DMS153 treated with DMSO at 0.1 percent for 48 hours (cell line): Measurements from ENCODE around the gene RBM47.
A peak's percentile ranks its signal among the peaks of the same experiment; 100 is the strongest.

Experiments
- DNase-seq: peaks from one replicate; lab custom pipeline; 2025; ENCODE audit not compliant: unreplicated experiment; lab: John Stamatoyannopoulos, UW

RBM47 gene

DNA sequence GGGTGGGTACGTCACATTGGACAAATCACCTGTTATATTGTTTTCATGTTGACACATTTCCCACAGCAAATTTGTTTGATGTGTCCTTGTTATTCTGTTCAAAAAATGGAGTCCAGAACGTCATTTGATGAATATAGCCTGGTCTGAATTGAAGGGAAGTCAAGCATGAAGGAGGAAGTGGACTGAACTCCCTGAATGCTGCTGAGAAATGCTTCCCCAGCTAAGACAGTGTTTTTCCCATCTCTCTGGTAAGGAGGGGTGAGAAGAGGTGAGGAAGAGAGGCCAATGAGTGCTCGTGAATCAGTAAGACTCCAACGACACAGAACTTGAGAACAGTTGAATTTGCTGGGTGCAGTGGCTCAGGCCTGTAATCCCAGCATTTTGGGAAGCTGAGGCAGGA is 127.4 kb downstream of the RBM47 start:
- no peak for DNase-seq

DNA sequence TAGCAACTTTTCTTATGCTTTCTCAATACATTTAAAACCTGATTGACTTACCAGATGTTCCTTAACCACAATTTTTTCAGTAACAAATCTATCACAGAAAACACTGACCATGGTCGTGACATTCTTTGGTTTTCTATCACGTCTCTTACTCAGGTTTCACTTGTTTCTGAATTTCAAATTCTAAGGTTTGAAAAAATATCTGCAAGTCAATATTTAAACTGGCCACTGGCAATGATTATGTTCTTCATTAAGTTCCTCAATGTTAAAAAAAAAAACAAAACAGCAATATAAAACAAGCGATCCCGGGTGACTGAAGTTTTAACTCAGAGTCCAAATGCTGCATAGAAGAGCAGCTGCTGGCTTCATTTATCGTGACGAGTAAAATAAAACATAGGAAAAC is 128.9 kb downstream of the RBM47 start:
- no peak for DNase-seq

DNA sequence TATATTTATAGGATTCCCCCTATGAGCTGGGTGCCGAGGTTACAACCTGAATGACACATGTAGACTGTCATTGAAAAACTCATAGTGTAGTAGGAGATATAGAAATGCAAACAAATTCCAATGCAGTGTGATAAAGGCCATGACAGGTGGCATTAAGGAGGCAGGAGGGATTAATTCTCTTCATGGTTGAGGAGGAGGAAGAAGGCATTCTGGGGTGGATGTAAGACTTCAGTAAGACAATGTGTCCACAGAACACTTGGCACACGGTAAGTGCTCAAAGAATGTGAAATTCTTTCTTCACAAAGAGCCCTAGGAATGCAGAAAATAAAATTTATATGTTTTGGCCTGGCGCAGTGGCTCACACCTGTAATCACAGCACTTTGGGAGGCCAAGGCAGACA is 136.5 kb downstream of the RBM47 start:
- no peak for DNase-seq

DNA sequence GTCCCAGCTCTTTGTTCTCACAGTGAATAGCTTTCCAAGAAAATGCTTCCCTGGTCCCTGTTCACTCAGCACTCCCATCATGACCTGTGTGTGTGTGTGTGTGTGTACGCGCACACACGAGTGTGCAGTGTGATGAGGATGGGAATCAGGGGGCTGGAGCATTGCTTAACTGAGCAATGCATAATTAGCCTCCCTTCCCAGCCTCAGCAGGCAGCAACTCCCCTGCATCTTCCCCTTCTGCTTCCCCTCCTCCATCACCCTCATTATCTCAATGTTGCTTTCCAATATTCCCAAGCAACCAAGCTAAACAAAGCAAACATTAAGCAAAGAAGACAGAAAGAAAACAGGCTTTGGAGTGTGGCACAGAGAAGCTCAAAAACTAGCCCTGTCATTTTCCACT is 137.0 kb downstream of the RBM47 start:
- no peak for DNase-seq

DNA sequence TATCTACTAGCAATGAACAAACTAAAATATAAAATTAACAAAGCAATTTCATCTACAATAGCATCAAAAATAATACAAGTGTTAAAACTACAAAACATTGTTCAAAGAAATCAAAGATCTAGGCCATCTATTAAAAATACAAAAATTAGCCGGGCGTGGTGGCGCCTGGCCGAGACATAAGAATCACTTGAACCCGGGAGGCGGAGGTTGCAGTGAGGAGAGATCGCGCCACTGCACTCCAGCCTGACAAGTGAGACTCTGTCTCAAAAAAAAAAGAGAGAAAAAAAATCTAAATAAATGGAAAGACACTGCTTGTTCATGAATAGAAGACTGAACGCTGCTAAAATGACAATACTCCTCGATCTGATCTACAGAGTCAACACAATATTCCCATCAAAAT is 139.2 kb downstream of the RBM47 start:
- DNase-seq: no peak

DNA sequence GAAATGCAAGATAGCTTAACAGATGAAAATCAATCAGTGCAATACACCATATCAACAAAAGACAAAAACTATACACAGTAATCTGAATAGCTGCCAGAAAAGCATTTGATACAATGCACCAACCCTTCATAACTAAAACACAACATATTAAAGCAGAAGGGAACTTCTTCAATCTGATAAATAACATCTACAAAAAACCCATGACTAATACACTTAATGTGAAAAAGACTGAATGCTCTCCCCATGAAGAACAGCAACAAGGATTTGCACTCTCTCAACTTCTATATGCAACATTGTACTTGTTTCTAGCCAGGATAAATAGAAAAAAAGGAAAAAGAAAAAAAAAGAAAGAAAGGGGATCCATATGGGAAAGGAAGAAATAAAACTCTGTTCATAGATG is 139.7 kb downstream of the RBM47 start:
- no peak for DNase-seq

DNA sequence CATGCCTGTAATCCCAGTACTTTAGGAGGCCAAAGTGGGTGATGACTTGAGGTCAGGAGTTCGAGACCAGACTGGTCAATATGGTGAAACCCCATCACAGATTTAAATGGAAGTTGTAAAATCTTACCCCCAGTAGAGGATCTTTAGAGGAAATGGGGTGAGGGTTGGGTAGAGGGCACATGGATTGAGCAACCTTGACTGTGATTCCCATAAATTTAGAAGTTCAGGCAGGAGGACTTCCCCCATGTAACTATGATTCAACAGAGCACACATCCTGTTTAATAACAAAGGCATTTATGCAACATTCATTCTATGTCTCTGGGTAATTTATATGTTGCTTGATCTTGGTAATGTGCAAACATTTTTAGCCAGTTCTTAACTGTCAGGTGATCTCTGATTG is 143.1 kb downstream of the RBM47 start:
- DNase-seq: no peak

DNA sequence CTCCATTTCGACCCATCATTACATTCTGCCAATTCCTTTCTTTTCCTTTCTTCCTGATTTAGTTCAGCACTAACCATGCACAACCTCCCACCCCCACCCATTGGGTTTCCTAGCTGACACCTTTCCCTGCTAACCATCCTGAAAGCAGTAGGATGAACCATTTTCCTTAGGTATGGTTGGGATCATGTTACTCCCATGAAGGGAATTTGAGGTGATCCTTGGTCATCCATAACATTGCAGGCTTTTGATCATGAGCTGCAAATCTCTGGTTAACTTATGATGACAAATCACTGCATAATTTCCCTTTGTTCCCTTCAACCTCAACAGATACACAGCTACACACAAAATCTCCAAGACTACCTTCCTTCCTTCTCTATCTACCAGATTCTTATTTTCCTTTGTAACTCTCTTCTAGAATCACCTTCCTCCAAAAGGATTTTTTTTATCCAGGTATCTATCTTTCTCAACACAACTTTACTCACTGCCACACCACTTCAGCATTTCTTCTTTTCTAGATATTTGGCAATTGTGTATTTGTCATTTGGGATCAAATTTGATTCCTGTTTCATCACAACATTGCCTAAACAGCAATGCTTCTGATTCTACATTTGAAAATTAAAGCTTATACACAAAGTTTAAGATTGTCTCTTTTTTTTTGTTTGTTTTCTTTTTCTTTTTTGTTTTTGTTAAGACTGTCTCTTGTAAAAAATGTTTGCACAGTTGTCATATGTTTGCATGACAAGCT is 145.1 kb downstream of the RBM47 start:
- no peak for DNase-seq

DNA sequence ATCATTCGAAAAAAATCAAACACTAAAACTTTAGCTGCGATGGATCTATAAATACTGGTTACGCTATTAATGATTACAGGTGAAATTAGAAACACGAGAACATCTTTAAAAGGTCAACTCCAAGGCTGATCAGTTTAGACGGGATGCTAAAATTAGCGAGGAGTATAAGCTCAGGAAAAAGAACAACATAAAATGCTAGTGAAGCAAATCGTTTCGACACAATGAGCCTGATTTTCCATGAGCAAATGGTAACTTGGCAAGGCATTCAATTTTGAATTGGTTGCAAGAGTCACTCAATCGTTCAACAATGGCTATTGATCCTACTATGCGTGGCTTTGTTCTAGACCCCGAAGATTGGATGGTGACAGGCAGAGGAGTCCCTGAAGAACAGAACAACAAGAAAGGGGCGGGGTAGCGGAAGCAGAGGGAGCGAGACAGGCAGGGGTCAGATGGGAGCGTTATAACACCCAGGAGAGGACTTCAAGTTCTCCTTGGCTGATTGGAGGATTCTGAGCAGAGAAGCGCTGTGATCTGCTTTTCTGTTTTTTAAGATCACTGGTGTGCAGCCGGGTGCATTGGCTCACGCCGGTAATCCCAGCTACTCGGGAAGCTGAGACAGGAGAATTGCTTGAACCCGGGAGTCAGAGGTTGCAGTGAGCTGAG is 146.5 kb downstream of the RBM47 start:
- peak; percentile 26 for DNase-seq

DNA sequence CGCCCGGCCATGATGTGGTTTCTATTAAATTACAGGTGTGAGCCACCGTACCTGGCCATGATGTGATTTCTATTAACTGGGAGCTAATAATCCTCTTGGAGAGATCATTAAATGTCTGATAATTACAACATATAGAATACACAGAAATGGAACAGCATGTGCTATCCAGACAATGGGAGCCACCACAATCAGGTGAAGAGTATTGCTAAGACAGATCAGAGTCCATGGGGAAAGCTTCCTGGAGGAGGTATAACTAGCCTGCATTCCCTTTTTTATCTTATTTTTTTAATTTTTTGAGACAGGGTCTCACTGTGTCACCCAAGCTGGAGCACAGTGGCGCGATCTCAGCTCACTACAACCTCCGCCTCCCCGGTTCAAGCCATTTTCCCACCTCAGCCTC is 147.7 kb downstream of the RBM47 start:
- no peak for DNase-seq

DNA sequence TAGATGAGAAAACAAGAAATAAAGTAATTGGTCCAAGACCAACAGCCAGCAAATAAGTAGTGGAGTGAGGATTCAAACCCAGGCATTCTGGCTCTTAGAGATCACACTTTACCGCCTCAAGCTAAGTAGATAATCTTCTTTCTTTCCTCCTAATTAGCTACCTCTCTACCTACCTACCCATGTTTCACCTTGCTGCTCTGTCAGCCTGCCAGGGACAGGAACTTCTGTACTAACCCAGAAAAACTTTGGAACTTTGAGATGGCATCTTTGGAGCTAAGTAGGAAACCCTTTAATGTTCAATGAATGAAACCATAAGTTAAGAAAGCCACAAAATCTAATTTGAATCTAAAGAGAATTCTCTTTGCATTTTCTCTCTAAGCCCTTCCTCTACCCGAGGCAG is 149.4 kb downstream of the RBM47 start:
- DNase-seq: no peak

DNA sequence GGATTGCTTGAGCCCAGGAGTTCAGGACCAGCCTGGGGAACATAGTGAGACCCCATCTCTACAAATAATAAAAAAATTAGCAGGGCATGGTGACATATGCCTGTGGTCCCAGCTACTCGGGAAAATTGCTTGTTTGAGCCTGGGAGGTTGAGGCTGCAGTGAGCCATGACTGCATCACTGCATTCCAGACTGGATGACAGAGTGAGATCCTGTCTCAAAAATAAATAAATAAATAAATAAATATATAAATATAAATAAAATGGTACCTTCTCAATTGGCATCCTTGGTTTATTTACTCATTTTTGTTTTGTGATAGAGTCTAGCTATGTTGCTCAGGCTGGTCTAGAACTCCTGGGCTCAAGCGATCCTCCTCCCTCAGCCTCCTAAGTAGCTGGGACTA is 150.3 kb downstream of the RBM47 start:
- no peak for DNase-seq

DNA sequence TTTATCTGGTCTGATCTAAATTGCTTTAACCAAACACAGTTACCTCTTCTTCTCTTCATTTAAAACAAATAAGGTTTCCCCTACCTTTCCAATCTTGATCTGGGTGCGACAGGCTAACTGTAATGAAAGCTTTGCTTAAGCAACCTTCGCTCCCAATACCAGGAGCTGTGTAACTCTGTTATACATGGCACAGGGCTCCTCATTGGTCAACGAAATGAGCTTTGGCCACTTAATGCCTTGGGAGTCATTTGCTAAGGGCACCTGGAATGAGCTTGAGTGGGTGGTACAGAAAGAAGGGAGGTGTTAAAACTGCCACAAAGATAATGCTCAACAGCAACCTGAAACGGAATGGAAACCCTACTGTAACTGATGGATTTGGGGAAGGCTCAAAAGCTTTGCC is 154.1 kb downstream of the RBM47 start:
- DNase-seq: no peak

DNA sequence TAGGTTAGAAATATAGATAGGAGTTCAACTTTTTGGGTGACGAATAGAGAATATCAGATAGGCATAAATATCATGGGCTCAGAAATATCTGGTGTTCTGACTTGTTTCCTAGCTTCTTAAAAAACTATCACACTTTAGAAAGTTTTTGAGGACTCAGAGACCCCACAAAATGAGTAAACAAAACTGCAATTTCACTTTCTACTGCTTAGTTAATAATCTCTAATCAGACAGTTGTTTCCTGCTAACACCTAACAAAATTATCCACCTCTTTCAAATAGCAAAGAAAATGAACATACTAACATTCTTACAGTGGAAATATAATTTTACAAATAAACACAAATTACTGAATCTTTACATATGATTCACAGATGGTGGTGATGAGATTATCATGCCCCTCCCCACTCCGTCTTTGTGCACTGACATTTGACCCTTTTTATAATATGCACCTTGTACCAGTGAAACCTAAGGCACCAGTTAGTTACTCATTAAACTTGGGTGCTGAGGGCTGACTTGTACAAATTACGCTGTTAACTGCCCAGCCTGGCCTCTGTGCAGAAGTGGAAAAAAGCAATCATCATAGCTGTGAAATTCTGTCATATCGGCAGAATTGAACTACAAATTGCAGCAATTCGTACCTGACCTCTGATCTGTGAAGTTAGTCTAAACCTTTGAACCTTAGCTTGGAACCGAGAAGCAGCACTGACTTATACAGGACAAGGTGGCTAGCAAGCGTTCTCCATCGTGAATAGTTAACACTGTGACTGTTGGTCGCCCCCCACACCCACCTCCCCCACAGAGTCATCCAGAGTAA is 155.9 kb downstream of the RBM47 start:
- no peak for DNase-seq

DNA sequence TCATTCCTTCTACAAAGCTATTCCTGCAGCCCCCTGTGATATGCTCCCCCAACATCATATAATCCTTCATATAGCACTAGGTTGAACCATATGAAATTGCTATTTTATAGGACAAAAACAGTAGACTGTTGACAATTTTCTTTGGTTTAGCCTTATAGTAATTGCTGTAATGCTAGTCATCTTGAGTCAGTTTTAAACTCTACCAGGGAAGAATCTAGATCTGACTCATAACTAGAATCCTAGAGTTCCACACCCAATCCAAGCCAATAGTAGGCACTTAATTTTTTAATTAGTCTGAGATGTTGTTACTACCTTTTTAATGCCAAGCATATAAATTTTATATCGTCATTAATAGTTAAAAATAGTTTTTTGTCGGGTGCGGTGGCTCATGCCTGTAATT is 157.7 kb downstream of the RBM47 start:
- no peak for DNase-seq

DNA sequence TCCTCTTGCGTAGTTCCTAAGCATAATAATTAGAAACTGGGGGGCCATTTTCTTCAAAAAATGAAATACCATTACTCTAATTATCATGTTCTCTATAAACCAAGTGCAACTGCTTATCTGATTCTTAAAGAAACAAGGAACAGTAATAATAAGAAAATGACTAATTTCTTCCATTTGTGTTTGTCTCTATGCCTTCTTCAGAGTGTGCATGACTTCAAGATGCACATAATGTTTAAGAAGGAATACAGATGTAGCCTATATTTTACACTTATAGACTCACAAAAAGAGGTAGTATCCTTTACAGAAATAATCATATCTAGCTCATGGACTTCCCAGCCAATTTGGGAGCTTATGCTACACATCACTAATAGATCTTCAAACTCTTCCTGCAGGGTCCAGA is 162.9 kb downstream of the RBM47 start:
- DNase-seq: no peak

DNA sequence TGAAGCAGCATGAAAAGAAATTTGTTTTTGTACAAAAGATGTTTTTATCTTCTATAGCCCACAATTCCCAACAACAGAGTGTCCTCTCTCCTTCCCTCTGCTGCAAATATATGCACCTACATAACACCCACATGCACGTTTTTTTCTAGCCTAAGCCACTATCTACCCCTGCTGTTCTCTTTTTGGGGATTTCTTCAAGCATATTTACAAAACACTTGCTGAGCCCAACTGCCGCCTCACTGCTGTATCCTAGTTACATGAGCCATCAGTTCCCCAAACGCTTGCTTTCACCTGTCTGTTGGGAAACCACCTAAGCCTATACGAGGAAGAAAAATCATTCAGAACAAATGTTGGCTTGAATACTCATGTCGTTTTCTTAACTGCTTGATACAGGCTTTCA is 167.3 kb downstream of the RBM47 start:
- DNase-seq: peak; percentile 8

DNA sequence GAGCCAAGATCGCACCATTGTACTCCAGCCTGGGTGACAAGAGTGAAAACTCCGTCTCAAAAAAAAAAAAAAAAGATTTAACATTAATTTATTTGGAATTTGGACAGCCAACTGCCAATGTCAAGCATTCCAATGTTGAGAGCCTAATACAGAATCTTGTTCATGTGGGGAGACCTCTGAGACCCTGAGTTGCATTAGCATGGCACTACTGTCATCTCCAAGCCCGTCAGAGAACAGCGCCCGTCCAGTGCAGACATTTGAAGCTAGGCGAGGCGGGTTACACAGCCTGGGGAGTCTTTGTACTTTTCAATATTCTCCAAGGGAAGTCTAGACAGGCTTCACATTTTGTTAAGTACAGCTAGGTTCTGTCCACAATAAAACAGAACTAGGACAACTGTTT is 167.8 kb downstream of the RBM47 start:
- DNase-seq: no peak

DNA sequence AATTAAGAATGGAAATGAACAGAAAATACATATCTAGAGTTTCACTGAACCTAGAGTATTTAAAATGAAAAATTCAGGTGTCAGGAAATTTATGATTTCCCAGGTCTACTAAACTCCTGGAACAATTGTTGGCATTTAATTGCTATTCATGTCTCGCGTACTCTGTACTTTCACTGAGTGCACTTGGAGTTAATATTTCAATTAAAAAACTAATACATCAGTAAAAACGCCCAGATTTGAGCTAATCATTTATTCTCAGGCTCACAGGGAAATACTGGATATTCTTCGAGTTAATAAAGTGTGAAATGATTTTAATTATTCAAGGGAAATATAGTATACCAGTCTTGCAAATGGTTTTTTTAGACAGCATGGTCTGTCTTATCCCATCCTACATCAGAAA is 168.6 kb downstream of the RBM47 start:
- DNase-seq: no peak

DNA sequence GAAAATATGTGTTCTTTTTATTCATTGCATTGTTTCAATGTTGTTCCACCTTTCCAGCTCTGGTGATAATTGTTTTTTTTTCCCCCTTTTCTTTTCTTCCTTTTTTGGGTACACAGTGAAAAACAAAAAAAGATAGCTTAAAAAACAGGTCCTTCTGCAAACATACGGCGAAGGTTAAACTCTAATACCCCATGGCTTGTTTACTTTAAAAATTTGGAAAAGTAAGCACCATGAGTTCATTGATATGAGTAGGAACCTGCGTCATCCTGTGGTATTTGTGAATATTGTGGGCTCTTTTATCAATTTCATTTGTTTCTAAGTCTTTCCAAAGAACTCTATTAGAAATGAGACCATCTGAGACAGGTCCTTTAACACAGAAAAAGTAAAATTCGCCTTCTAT is 171.0 kb downstream of the RBM47 start:
- DNase-seq: no peak

DNA sequence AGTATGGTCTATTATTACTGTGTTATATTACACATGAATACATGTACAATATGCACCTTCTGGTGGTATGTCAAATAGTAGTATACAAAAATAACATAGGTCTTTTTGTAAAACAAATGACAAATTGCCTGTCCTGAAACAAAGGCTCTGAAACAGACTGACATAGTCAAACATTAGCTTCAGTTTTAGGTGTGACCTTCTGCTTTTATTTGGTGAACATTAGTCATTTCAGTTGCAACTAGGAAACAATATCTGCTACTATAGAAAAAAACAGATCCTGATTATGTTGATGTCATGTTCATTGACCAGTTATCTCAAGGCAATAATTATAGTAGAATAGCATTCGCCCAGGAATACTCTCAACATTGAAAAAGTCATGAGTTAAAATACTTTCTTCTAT is 171.6 kb downstream of the RBM47 start:
- no peak for DNase-seq

DNA sequence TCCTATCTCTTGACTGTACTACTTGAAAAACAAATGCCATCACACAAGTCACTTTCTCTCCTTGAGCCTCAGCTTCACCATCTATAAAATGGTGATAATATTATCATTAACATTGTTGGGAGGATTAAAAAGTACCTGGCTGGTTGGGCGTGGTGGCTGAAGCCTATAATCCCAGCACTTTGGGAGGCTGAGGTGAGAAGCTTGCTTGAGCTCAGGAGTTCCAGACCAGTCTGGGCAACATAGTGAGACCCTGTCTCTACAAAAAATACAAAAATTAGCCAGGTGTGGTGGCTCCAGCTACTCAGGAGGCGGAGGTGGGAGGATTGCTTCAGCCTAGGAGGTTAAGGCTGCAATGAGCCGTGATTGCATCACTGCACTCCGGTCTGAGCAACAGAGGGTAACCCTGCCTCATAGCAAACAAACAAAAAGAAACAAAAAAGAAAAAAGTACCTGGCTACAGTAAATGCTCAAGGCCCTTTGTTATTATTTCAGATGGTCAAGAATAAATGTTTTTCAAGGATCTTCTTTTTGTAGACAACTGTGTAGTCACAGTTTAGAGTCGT is 174.2 kb downstream of the RBM47 start:
- DNase-seq: no peak
